Suprapubic skin (tissue), 3 donors: ENCODE data around the gene AUTS2.
A peak's percentile ranks its signal among the peaks of the same experiment; 100 is the strongest.

Source experiments
- CTCF ChIP-seq, 2 donors: fragments of 200-600 bp in 1 of 2; fragments of 450-650 bp in 1 of 2; sonication (generic) in 1 of 2; IDR thresholded peaks; one replicate each; pipeline ENCODE4 v1.5.1; 2016 to 2019; ENCODE audit warnings: antibody characterized with exemption in 2 of 2, mild to moderate bottlenecking in 1 of 2, moderate library complexity in 1 of 2
- POLR2A ChIP-seq, 2 donors: fragments of 450-650 bp; IDR thresholded peaks; one replicate each; pipeline ENCODE4 v1.6.1; 2017; ENCODE audit warnings: antibody characterized with exemption in 2 of 2, mild to moderate bottlenecking in 2 of 2, moderate library complexity in 2 of 2

GRCh38 chr7:69932034-69932628, 333.9 kb downstream of the AUTS2 start:
- peak; percentile 45 to 50 for TF ChIP-seq CTCF (IDR thresholded peaks at IDR 0.05)
- TF ChIP-seq POLR2A (IDR thresholded peaks at IDR 0.05) = no peak
